Keratinocyte (primary cell): ENCODE data around the gene GOLGA8Q. TPM values are rescaled to one million over a fixed set of nuclear protein-coding genes. Genes with fewer than 3 reads are reported as not detected.
"Not testable (repeated sequence)": the region's sequence is repeated elsewhere in the genome, so short reads cannot be mapped to it uniquely, and the experiment has no call there.

ENCODE experiments used
- DNase-seq: peaks from one replicate; pipeline ENCODE4 v3.0.0-alpha.2; 2011; ENCODE audit warnings: low read depth, missing footprints, low spot score
- FAIRE-seq: peaks from 2 replicates; lab custom pipeline; 2011; peaks lifted over from hg19 to GRCh38; lab: Jason Lieb, UNC
- H2AFZ ChIP-seq: 2 replicates; pipeline ENCODE4 v1.6.0; 2012; ENCODE audit warnings: low read length, control low read depth, inconsistent platforms; ENCODE audit not compliant: control insufficient read depth
- H3K27ac ChIP-seq: 2 replicates; pipeline ENCODE4 v1.5.1; 2011; ENCODE audit warnings: low read length; ENCODE audit not compliant: control insufficient read depth, insufficient read depth
- H3K27me3 ChIP-seq: 3 replicates; pipeline ENCODE4 v1.6.0; 2011; ENCODE audit warnings: low read length; ENCODE audit not compliant: control insufficient read depth, insufficient read depth; ENCODE audit errors: extremely low read depth
- H3K36me3 ChIP-seq, 2 experiments: 2 replicates in 1 of 2; 3 replicates in 1 of 2; pipeline ENCODE4 v1.5.1; 2011; ENCODE audit warnings: low read length in 2 of 2, mild to moderate bottlenecking in 1 of 2; ENCODE audit not compliant: control insufficient read depth in 2 of 2, insufficient read depth in 2 of 2; ENCODE audit errors: extremely low read depth in 1 of 2
- H3K4me1 ChIP-seq: 3 replicates; pipeline ENCODE4 v1.5.1; 2011; ENCODE audit warnings: low read length; ENCODE audit not compliant: control insufficient read depth, insufficient read depth; ENCODE audit errors: extremely low read depth
- H3K4me2 ChIP-seq: 3 replicates; pipeline ENCODE4 v1.6.0; 2011; ENCODE audit warnings: low read depth, low read length; ENCODE audit not compliant: control insufficient read depth, insufficient read depth; ENCODE audit errors: extremely low read depth
- H3K4me3 ChIP-seq, 3 experiments: fragments of 200-600 bp in 1 of 3; sonication (generic) in 1 of 3; 2 replicates in 2 of 3; 3 replicates in 1 of 3; pipeline ENCODE4 v1.5.1; 2011 to 2016; ENCODE audit warnings: low read length in 3 of 3, mild to moderate bottlenecking in 3 of 3, control low read depth in 2 of 3, inconsistent platforms in 1 of 3, low read depth in 1 of 3, mixed read lengths in 1 of 3, mixed run types in 1 of 3, moderate library complexity in 1 of 3; ENCODE audit not compliant: control insufficient read depth in 2 of 3, insufficient read depth in 2 of 3; ENCODE audit errors: extremely low read depth in 1 of 3
- H3K79me2 ChIP-seq: 2 replicates; pipeline ENCODE4 v1.6.0; 2012; ENCODE audit warnings: low read length; ENCODE audit not compliant: control insufficient read depth, insufficient read depth
- H3K9ac ChIP-seq: 3 replicates; pipeline ENCODE4 v1.6.0; 2011; ENCODE audit warnings: low read length; ENCODE audit not compliant: control insufficient read depth, insufficient read depth; ENCODE audit errors: extremely low read depth
- H3K9me1 ChIP-seq: 3 replicates; pipeline ENCODE4 v1.6.0; 2011; ENCODE audit warnings: low read length; ENCODE audit not compliant: control insufficient read depth, insufficient read depth; ENCODE audit errors: extremely low read depth
- H3K9me3 ChIP-seq: 2 replicates; pipeline ENCODE4 v1.5.1; 2012; ENCODE audit warnings: low read depth, low read length; ENCODE audit not compliant: control insufficient read depth
- H4K20me1 ChIP-seq: 3 replicates; pipeline ENCODE4 v1.6.0; 2011; ENCODE audit warnings: low read length; ENCODE audit not compliant: control insufficient read depth, insufficient read depth; ENCODE audit errors: extremely low read depth
- dilution Hi-C: fragments of 300-500 bp; cut with MboI; formaldehyde crosslinking; loops from one replicate; pipeline ENCODE4 v1.7.0; 2020; ENCODE audit warnings: low sequenced_read_pairs; ENCODE audit not compliant: extremely low pct_ligation_motif_present
- polyA plus RNA-seq, 5 experiments: library from polyadenylated mRNA; depleted of rRNA in 3 of 5; stranded (reverse) in 3 of 5; stranded (forward) in 1 of 5; unstranded in 1 of 5; fragments of >200 nt; gene quantifications; 1 replicate in 1 of 5; 2 replicates in 3 of 5; 3 replicates in 1 of 5; pipeline versions ENCODE4 v1.2.1 to v1.2.3, GENCODE V29; 2011 to 2012; ENCODE audit warnings: missing spikeins in 2 of 5, low read depth in 1 of 5, low replicate concordance in 1 of 5

The GOLGA8Q gene
- polyA plus RNA-seq, 1 donor (not counting 4 experiments of a cell fraction or from before 2014, with no cell fraction given) = not detected

GRCh38 chr15:30579394-30579970, 27.6 kb downstream of the GOLGA8Q start:
- dilution Hi-C loops = not testable (repeated sequence)

GRCh38 chr15:30580716-30581115, 28.9 kb downstream of the GOLGA8Q start:
- H3K79me2 ChIP-seq, H3K36me3 ChIP-seq, H3K9me1 ChIP-seq, H3K27ac ChIP-seq, DNase-seq, H3K4me3 ChIP-seq, H2AFZ ChIP-seq, H4K20me1 ChIP-seq, H3K4me1 ChIP-seq, H3K9ac ChIP-seq, FAIRE-seq, H3K9me3 ChIP-seq, dilution Hi-C loops, H3K27me3 ChIP-seq, H3K4me2 ChIP-seq: not testable (repeated sequence)

More at GRCh38 chr15:30579394-30579970, 27.6 kb downstream of the GOLGA8Q start:
- not testable (repeated sequence) for H3K36me3 ChIP-seq, H3K27ac ChIP-seq, FAIRE-seq, H3K4me2 ChIP-seq, DNase-seq, H3K9ac ChIP-seq, H3K27me3 ChIP-seq, H3K79me2 ChIP-seq, H2AFZ ChIP-seq, H3K9me1 ChIP-seq, H3K4me1 ChIP-seq, H3K9me3 ChIP-seq, H4K20me1 ChIP-seq, H3K4me3 ChIP-seq

- dilution Hi-C loops, H3K27ac ChIP-seq, H4K20me1 ChIP-seq, H3K4me1 ChIP-seq, FAIRE-seq, H3K4me3 ChIP-seq, DNase-seq, H3K79me2 ChIP-seq, H3K27me3 ChIP-seq, H3K36me3 ChIP-seq, H3K9ac ChIP-seq, H2AFZ ChIP-seq, H3K9me1 ChIP-seq, H3K4me2 ChIP-seq, H3K9me3 ChIP-seq: not testable (repeated sequence)
Observed at GRCh38 chr15:30598953-30599352, 47.1 kb downstream of the GOLGA8Q start.

- H3K9me1 ChIP-seq, H3K27me3 ChIP-seq, H3K9ac ChIP-seq, H4K20me1 ChIP-seq, H3K4me1 ChIP-seq, H3K79me2 ChIP-seq, H3K9me3 ChIP-seq, H3K4me2 ChIP-seq, H3K27ac ChIP-seq, H3K4me3 ChIP-seq, dilution Hi-C loops, H2AFZ ChIP-seq, H3K36me3 ChIP-seq, FAIRE-seq, DNase-seq: not testable (repeated sequence)
Observed at GRCh38 chr15:30603796-30604195, 51.9 kb downstream of the GOLGA8Q start, which contains the start of gene GOLGA8H. TSS of gene GOLGA8H (plus strand) at chr15:30604028. CDS start at chr15:30604126, 98 bp downstream.
